Measurements from ENCODE around the gene SMURF2. TPM values are rescaled to one million over a fixed set of nuclear protein-coding genes. Genes with fewer than 3 reads are reported as not detected.
A peak's percentile ranks its signal among the peaks of the same experiment; 100 is the strongest.

SMURF2 gene
- total RNA-seq, 1 donor from 2014 or later = 83.8 TPM

- peak; percentile 57 to 75 for DNase-seq (ENCODE audit: low read depth in 2 of 2)
Observed at GRCh38 chr17:64504769-64505339, 157.3 kb downstream of the SMURF2 start.

DNA sequence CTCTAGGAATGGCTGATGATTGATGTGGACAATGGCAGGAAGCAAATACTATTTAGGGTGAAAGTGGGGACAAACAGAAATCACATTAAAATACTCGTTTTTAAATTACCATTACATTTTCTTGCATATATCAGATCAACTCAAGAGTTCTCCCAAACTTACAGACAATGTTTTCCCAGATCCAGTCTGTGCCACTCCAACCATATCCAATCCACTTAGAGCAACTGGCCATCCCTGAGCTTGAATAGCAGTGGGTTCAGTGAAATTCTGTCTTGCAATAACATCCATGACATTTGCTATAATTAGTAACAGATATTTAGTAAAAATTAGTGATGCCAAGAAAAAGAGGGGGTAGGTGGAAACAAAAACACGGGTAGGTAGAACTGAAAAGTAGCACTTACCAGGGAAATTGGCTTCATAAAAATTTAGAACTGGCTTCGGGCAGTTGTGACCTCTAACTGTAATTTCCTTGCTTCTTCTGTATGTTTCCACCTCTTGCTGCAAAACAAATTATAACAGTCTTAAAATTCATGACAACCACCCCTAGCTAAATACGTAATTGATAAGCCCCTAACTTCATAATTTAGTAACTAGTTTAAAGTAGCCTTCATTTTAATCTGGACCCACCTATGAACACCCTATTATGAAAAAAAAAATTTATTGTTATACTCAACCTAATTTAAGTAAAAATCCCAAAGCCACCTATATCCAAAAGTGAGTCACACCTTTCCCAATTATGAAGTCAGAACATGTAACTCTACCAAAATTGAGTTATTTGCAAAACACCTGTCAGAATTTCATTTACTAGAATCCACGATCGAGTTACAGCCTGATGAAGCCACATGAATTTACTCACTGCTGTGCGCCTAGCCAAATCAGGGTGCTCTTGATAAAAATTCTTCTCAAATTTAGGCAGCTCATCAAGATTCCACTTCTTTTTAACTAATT is 158.0 kb downstream of the SMURF2 start:
- DNase-seq (ENCODE audit: low read depth in 2 of 2) = no peak

DNA sequence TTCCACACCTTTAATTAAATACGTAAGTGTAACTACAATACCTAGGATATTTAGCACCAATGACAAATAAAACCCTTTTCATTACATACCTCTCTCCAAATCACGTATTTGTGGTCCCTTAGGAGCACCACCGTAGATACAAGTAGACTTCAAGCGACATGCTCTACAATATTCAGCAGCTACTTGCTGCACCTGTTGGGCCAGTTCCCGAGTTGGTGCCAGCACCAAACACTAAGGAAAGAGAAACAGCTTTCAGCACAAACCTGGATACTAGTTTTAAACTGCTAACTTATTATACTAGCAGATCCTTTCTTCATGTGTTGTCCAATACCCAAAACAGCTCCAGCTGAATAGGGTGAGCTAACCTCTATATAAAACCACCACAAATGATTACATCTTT is 158.8 kb downstream of the SMURF2 start:
- no peak for DNase-seq (ENCODE audit: low read depth in 2 of 2)

DNA sequence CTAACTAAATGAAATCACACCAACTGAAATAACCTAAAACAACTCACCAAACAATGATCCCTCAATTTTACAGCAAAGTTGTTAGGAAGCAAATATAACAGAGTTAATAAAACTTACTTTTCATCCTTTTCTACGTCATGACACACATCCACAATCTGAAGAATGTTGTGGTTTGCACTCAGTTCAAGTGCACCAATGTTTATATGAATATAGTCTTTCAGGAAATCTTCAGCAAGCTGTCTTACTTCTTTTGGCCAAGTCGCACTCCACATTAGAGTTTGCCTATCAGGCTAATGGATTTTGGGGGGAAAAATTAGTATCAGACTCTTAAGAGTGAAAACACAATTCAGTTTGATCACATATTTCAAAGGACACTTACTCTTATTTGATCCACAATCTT is 159.3 kb downstream of the SMURF2 start:
- no peak for DNase-seq (ENCODE audit: low read depth in 2 of 2)

DNA sequence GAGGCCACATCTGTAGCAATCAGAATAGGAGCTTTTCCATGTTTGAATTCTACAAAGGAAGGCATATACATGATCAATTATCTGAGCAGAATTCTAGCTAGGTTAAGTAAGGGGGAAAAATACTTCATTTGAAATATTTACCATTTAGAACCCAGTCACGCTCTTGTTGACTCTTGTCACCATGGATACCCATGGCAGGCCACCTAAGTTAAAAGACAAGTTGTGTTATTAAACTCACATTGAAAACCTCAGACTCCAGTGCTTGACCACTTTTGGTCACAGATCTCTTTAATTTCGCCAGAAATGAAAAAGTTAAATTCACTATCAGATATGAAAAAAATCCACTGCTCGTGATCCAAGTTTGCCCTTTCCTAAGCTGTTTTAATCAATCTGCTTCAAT is 160.1 kb downstream of the SMURF2 start:
- no peak for DNase-seq (ENCODE audit: low read depth in 2 of 2)

GRCh38 chr17:64500862-64501765 is 161.0 kb downstream of the SMURF2 start:
- no peak for DNase-seq (ENCODE audit: low read depth in 2 of 2)

GRCh38 chr17:64500487-64500859 is 161.6 kb downstream of the SMURF2 start:
- DNase-seq (ENCODE audit: low read depth in 2 of 2) = no peak

- no peak for DNase-seq (ENCODE audit: low read depth in 2 of 2)
Observed at GRCh38 chr17:64499805-64500486, 162.2 kb downstream of the SMURF2 start.

DNA sequence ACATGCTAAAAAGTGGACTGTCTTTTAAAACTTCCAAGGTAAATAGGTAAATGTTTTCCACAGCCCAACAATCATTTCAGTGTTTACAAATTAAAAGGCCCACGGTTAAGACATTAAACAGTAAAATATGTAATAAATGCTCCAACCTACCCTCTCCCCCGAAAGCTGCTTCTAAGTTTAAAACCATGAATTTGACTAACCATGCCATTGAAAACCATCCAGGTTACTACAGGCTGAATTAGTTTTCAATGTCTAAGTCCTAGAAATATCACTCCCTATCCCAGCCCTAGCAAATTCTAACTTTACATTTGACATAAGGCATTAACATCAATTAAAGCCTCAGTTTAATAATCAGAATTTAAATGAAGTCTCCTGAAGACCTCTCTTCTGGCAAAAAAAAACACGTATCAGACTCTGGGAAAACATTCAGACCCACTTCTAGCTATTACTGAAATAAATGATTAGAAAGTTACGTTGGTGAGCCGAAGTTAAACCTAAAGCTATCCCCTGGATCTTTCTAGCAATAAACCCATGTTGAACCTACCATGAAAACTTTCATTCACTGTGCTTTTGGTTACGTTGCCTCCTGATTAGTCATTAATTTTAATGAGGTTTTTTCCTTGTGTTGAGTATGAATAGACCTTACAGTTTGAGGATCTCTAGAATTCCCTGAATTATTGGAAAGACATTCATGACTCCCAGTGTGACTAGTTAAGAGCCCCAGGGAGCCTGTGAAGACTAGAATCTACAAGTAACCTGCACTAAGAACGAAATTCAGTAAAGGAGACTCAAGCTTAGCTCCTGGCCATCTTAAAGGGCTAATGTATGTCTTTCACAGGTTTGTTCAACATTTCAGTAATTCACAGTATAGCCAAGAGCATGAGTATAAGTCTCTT is 163.6 kb downstream of the SMURF2 start:
- DNase-seq (ENCODE audit: low read depth in 2 of 2) = no peak

- DNase-seq (ENCODE audit: low read depth in 2 of 2) = no peak
Observed at GRCh38 chr17:64497565-64498035, 164.5 kb downstream of the SMURF2 start.

DNA sequence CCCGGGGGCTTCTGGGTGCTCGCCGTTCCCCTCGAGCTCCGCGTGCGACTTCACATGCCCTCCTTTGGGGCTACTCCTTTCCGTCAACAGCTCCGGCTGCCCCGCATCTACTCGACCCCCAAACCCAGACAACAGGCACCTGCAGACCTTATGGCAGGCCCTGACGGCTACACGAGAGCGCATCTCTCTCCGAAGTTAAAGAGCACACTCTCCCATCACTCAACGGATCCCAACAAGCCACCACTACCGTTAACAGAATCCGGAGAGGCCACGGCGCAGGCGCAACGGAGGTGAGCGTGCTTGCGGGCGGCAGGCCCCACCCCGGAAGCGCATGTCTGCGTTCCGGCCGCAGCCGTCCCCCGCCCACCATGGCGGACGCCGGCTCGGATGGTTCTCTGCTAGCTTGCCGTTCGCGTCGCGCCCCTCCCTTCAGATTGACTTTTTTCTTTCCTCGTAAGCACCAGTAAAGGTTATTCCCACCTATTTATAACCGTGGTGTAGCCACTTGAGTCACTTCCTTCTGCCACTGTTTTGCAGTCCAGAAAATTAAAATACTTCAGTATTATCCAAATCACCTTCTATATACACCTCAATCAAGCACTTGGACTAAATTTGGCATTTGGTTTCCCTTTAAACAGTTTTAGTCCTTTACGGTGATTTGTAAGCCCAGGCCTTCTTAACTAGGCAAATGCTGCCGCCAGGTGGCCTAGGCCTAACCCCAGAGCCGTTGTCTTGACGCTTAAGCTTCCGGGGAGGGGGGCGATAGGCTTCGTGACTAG is 165.1 kb downstream of the SMURF2 start, which contains the start of gene POLG2:
TSS of gene POLG2 (minus strand) at position 269 of the 779 bp plus-strand sequence. CDS start at position 183, 86 bp downstream.
- peak; percentile 75 to 93 for DNase-seq (ENCODE audit: low read depth in 2 of 2)

DNA sequence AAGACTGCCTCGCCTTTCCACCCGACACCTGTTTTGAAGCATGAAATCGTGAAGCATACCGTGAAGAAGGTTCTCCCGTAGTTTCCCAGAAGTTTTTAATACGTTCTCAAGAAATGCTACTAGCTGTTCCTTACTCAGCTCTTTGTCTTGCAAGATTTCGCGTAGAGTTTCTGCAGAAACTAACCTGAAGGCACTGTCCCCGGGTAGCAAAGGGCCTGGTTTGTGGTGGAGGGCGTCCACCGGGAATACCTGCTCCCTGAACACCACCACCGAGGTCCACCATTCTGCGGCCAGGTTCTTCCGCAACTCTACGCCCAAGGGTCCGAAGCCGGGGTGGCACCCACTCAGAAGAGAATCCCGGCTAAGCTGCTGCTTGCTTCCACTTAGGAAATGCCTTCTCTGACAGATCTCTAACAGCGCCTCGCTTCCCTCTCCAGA is 165.7 kb downstream of the SMURF2 start:
- no peak for DNase-seq (ENCODE audit: low read depth in 2 of 2)

Other genes starting within 250 kb of the SMURF2 start
- gene MILR1, start 213.2 kb downstream of the SMURF2 start, total RNA-seq = 2.2 and 2.9 TPM in 2 replicates
- gene POLG2, start 165.3 kb downstream of the SMURF2 start, total RNA-seq = 3.7 and 4.7 TPM in 2 replicates
- gene DDX5, start 156.0 kb downstream of the SMURF2 start, total RNA-seq = 259 and 342 TPM in 2 replicates
- 12.2 and 17.3 TPM in 2 replicates for gene CEP95, start 155.3 kb downstream of the SMURF2 start, total RNA-seq

Data from dermis microvascular lymphatic vessel endothelial cell (primary cell).